Liver (tissue), 9 donors: ENCODE results near the gene TNFRSF13B. TPM values are rescaled to one million over a fixed set of nuclear protein-coding genes. Genes with fewer than 3 reads are reported as not detected.
"Not testable (repeated sequence)": the region's sequence is repeated elsewhere in the genome, so short reads cannot be mapped to it uniquely, and the experiment has no call there.

ENCODE experiments used
- DNase-seq: peaks from one replicate; pipeline ENCODE4 v3.0.0-alpha.2; 2017; ENCODE audit warnings: low spot score
- H3K27ac ChIP-seq, 2 donors: one replicate each; pipeline ENCODE4 v1.7.0; 2013; ENCODE audit warnings: inconsistent platforms in 2 of 2, low read length in 2 of 2, control low read depth in 1 of 2, low read depth in 1 of 2, mild to moderate bottlenecking in 1 of 2
- H3K27me3 ChIP-seq, 4 donors: one replicate each; pipeline versions ENCODE4 v1.6.1 to v1.7.0; 2013; ENCODE audit warnings: low read length in 3 of 4, inconsistent platforms in 1 of 4, mild to moderate bottlenecking in 1 of 4, moderate library complexity in 1 of 4; ENCODE audit not compliant: control insufficient read depth in 4 of 4, insufficient read depth in 4 of 4
- H3K36me3 ChIP-seq, 4 donors: one replicate each; pipeline versions ENCODE4 v1.6.1 to v1.7.0; 2013; ENCODE audit warnings: low read length in 3 of 4, mild to moderate bottlenecking in 3 of 4, low read depth in 1 of 4, moderate library complexity in 1 of 4; ENCODE audit not compliant: control insufficient read depth in 4 of 4, insufficient read depth in 3 of 4
- H3K4me1 ChIP-seq, 4 donors: one replicate each; pipeline versions ENCODE4 v1.6.1 to v1.7.0; 2013; ENCODE audit warnings: low read length in 3 of 4, mild to moderate bottlenecking in 3 of 4, moderate library complexity in 1 of 4; ENCODE audit not compliant: control insufficient read depth in 4 of 4, insufficient read depth in 4 of 4
- H3K4me3 ChIP-seq, 3 donors: one replicate each; pipeline versions ENCODE4 v1.6.1 to v1.7.0; 2013; ENCODE audit warnings: low read length in 3 of 3, control low read depth in 1 of 3, low read depth in 1 of 3, mild to moderate bottlenecking in 1 of 3
- H3K9ac ChIP-seq, 2 donors: one replicate each; pipeline ENCODE4 v1.7.0; 2013; ENCODE audit warnings: low read length in 2 of 2, mild to moderate bottlenecking in 2 of 2, moderate library complexity in 2 of 2, control low read depth in 1 of 2, low read depth in 1 of 2
- H3K9me3 ChIP-seq, 4 donors: one replicate each; pipeline versions ENCODE4 v1.6.1 to v1.7.0; 2013; ENCODE audit warnings: low read length in 3 of 4; ENCODE audit not compliant: control insufficient read depth in 4 of 4
- ATF3 ChIP-seq: IDR thresholded peaks from 2 replicates; pipeline ENCODE4 v1.6.1; 2016; ENCODE audit warnings: antibody characterized with exemption
- EGR1 ChIP-seq, 2 donors: IDR thresholded peaks; 2 replicates each; pipeline ENCODE4 v1.6.1; 2016 to 2018; ENCODE audit warnings: antibody characterized with exemption in 2 of 2, low read depth in 2 of 2
- FOXA1 ChIP-seq: IDR thresholded peaks from 2 replicates; pipeline ENCODE4 v1.6.1; 2016; ENCODE audit warnings: antibody characterized with exemption
- FOXA2 ChIP-seq: IDR thresholded peaks from 2 replicates; pipeline ENCODE4 v1.6.1; 2016; ENCODE audit warnings: antibody characterized with exemption
- GABPA ChIP-seq, 2 donors: IDR thresholded peaks in 1 of 2; conservative IDR thresholded peaks in 1 of 2; 2 replicates each; pipeline ENCODE4 v1.6.1; 2016; ENCODE audit warnings: antibody characterized with exemption in 2 of 2, mild to moderate bottlenecking in 1 of 2, moderate library complexity in 1 of 2
- HNF4A ChIP-seq, 2 donors: conservative IDR thresholded peaks; 2 replicates each; pipeline ENCODE4 v1.6.1; 2016; ENCODE audit warnings: antibody characterized with exemption in 2 of 2, mild to moderate bottlenecking in 2 of 2
- HNF4G ChIP-seq: IDR thresholded peaks from 2 replicates; pipeline ENCODE4 v1.6.1; 2016; ENCODE audit warnings: antibody characterized with exemption
- JUND ChIP-seq, 2 donors: IDR thresholded peaks; 2 replicates each; pipeline ENCODE4 v1.6.1; 2016; ENCODE audit warnings: antibody characterized with exemption in 2 of 2
- NR2F2 ChIP-seq: IDR thresholded peaks from 2 replicates; pipeline ENCODE4 v1.6.1; 2016; ENCODE audit warnings: antibody characterized with exemption
- RAD21 ChIP-seq, 2 donors: IDR thresholded peaks; 2 replicates each; pipeline ENCODE4 v1.6.1; 2016; ENCODE audit warnings: antibody characterized with exemption in 2 of 2, mild to moderate bottlenecking in 2 of 2
- RXRA ChIP-seq, 2 donors: IDR thresholded peaks; 2 replicates each; pipeline ENCODE4 v1.6.1; 2017 to 2018; ENCODE audit warnings: antibody characterized with exemption in 2 of 2, mild to moderate bottlenecking in 1 of 2
- SP1 ChIP-seq: IDR thresholded peaks from 2 replicates; pipeline ENCODE4 v1.6.1; 2018; ENCODE audit warnings: antibody characterized with exemption, mild to moderate bottlenecking
- TAF1 ChIP-seq: conservative IDR thresholded peaks from 2 replicates; pipeline ENCODE4 v1.6.1; 2016; ENCODE audit warnings: antibody characterized with exemption, mild to moderate bottlenecking
- YY1 ChIP-seq: IDR thresholded peaks from 2 replicates; pipeline ENCODE4 v1.6.1; 2016; ENCODE audit warnings: antibody characterized with exemption, mild to moderate bottlenecking
- WGBS: extraction: QIAGEN DNeasy Blood & Tissue Kit; methylation state at CpG from one replicate; pipeline ENCODE4 v1.1.7; 2013; 5-methylcytosine and 5-hydroxymethylcytosine counted together
- polyA plus RNA-seq, 2 donors: library from polyadenylated mRNA; stranded (reverse) in 1 of 2; unstranded in 1 of 2; fragments of 200-250 nt in 1 of 2; fragments of >200 nt in 1 of 2; fragmentation: Nextera tagmentation in 1 of 2; extraction: Ambion mirVana in 1 of 2; gene quantifications; one replicate each; pipeline versions ENCODE4 v1.2.1 to v1.2.3, GENCODE V29; 2013 to 2015
- total RNA-seq, 2 donors: library from RNA; depleted of rRNA; stranded (reverse); fragments of >200 nt; gene quantifications; one replicate each; pipeline ENCODE4 v1.2.3, GENCODE V29; 2014
- TF ChIP-seq, protein P1 (sequence below): fragments of 150-350 bp; IDR thresholded peaks from 2 replicates; pipeline ENCODE4 v1.5.1; 2017; ENCODE audit warnings: improper control_type of control experiment, low read depth, low read length; ENCODE audit not compliant: missing input control
- TF ChIP-seq, protein P2 (sequence below): IDR thresholded peaks from 2 replicates; pipeline ENCODE4 v1.6.1; 2016; ENCODE audit warnings: antibody characterized with exemption
- TF ChIP-seq, protein P3 (sequence below): IDR thresholded peaks from 2 replicates; pipeline ENCODE4 v1.6.1; 2016; ENCODE audit warnings: antibody characterized with exemption
- TF ChIP-seq, protein P4 (sequence below): IDR thresholded peaks from 2 replicates; pipeline ENCODE4 v1.6.1; 2016; ENCODE audit warnings: antibody characterized with exemption, mild to moderate bottlenecking
- donor health status: healthy.
- donor health status: healthy.
- donor health status: healthy.
- donor health status: healthy.
- donor health status: healthy.

Gene TNFRSF13B
- total and polyA plus RNA-seq, 4 donors, result 0.17 to 0.26 TPM; not detected in 2

- not testable (repeated sequence) for H3K9me3 ChIP-seq, H3K4me1 ChIP-seq, H3K27me3 ChIP-seq, H3K9ac ChIP-seq, H3K27ac ChIP-seq, H3K36me3 ChIP-seq, H3K4me3 ChIP-seq, DNase-seq
- WGBS, result 84% methylated on average over 11 of the region's 11 CpGs
Measured at GRCh38 chr17:16996726-16997125, 24.8 kb upstream of the TNFRSF13B start.

DNA sequence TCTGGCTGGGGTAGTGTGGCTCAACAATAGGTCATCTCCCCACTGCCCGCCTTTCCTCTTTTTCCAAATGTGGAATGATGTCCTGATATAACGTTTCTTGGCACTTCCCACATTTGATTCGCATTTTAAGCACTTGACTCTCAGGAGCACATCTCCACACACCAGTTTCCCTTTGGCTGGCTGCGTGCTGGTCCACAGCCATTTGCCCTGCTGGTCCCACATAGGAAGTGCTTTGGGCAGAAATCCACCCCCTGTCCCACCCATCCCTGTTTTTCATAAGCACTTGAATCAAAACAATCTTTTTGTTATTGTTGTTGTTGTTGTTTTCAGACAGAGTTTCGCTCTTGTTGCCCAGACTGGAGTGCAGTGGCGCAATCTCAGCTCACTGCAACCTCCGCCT lies 24.0 kb upstream of the TNFRSF13B start:
- H3K4me1 ChIP-seq, result peaks cover 0 to 4% (median 1%) of the 10 kb centered on the region in 4 donors
- DNase-seq, result no peak
- no peak overlapping the region for H3K4me3 ChIP-seq
- WGBS, result 95% methylated on average over 7 of the region's 7 CpGs
- H3K27ac ChIP-seq, result no peak overlapping the region
- H3K36me3 ChIP-seq, result no peaks in the 10 kb centered on the region
- TF ChIP-seq, protein P1, sequence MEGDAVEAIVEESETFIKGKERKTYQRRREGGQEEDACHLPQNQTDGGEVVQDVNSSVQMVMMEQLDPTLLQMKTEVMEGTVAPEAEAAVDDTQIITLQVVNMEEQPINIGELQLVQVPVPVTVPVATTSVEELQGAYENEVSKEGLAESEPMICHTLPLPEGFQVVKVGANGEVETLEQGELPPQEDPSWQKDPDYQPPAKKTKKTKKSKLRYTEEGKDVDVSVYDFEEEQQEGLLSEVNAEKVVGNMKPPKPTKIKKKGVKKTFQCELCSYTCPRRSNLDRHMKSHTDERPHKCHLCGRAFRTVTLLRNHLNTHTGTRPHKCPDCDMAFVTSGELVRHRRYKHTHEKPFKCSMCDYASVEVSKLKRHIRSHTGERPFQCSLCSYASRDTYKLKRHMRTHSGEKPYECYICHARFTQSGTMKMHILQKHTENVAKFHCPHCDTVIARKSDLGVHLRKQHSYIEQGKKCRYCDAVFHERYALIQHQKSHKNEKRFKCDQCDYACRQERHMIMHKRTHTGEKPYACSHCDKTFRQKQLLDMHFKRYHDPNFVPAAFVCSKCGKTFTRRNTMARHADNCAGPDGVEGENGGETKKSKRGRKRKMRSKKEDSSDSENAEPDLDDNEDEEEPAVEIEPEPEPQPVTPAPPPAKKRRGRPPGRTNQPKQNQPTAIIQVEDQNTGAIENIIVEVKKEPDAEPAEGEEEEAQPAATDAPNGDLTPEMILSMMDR, result no peak
- TF ChIP-seq NR2F2 (no peak), HNF4G (no peak), TAF1 (no peak), YY1 (no peak), FOXA2 (no peak), SP1 (no peak), RXRA (IDR thresholded peaks at IDR 0.05) (no peak), GABPA (IDR thresholded peaks at IDR 0.05 in 1 of 2, conservative IDR thresholded peaks at IDR 0.05 in 1 of 2) (no peak), ATF3 (no peak), RAD21 (IDR thresholded peaks at IDR 0.05) (no peak), EGR1 (IDR thresholded peaks at IDR 0.05; ENCODE audit: low read depth in 2 of 2) (no peak), FOXA1 (no peak), JUND (IDR thresholded peaks at IDR 0.05) (no peak), HNF4A (conservative IDR thresholded peaks at IDR 0.05) (no peak)
- TF ChIP-seq, protein P2, sequence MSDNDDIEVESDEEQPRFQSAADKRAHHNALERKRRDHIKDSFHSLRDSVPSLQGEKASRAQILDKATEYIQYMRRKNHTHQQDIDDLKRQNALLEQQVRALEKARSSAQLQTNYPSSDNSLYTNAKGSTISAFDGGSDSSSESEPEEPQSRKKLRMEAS, result no peak
- TF ChIP-seq, protein P3, sequence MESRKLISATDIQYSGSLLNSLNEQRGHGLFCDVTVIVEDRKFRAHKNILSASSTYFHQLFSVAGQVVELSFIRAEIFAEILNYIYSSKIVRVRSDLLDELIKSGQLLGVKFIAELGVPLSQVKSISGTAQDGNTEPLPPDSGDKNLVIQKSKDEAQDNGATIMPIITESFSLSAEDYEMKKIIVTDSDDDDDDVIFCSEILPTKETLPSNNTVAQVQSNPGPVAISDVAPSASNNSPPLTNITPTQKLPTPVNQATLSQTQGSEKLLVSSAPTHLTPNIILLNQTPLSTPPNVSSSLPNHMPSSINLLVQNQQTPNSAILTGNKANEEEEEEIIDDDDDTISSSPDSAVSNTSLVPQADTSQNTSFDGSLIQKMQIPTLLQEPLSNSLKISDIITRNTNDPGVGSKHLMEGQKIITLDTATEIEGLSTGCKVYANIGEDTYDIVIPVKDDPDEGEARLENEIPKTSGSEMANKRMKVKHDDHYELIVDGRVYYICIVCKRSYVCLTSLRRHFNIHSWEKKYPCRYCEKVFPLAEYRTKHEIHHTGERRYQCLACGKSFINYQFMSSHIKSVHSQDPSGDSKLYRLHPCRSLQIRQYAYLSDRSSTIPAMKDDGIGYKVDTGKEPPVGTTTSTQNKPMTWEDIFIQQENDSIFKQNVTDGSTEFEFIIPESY, result no peak
- TF ChIP-seq, protein P4, sequence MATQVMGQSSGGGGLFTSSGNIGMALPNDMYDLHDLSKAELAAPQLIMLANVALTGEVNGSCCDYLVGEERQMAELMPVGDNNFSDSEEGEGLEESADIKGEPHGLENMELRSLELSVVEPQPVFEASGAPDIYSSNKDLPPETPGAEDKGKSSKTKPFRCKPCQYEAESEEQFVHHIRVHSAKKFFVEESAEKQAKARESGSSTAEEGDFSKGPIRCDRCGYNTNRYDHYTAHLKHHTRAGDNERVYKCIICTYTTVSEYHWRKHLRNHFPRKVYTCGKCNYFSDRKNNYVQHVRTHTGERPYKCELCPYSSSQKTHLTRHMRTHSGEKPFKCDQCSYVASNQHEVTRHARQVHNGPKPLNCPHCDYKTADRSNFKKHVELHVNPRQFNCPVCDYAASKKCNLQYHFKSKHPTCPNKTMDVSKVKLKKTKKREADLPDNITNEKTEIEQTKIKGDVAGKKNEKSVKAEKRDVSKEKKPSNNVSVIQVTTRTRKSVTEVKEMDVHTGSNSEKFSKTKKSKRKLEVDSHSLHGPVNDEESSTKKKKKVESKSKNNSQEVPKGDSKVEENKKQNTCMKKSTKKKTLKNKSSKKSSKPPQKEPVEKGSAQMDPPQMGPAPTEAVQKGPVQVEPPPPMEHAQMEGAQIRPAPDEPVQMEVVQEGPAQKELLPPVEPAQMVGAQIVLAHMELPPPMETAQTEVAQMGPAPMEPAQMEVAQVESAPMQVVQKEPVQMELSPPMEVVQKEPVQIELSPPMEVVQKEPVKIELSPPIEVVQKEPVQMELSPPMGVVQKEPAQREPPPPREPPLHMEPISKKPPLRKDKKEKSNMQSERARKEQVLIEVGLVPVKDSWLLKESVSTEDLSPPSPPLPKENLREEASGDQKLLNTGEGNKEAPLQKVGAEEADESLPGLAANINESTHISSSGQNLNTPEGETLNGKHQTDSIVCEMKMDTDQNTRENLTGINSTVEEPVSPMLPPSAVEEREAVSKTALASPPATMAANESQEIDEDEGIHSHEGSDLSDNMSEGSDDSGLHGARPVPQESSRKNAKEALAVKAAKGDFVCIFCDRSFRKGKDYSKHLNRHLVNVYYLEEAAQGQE, result no peak
- H3K9ac ChIP-seq, result no peak overlapping the region
- no peaks in the 10 kb centered on the region for H3K9me3 ChIP-seq
- H3K27me3 ChIP-seq, result no peaks in the 10 kb centered on the region
